Measurements from ENCODE around the gene RNF180.

The RNF180 gene

GRCh38 chr5:64333886-64334285, 168.2 kb downstream of the RNF180 start:
- H3K27ac ChIP-seq, result no peak overlapping the region
- no peak for TF ChIP-seq CTCF (conservative IDR thresholded peaks at IDR 0.05; ENCODE audit: low read depth, low read length)
- no peak overlapping the region for H3K4me2 ChIP-seq
- no peaks in the 10 kb centered on the region for H3K27me3 ChIP-seq (ENCODE audit: insufficient read depth, low read depth)
- H2AFZ ChIP-seq (ENCODE audit: low read depth), result no peak overlapping the region
- H3K4me3 ChIP-seq (IDR thresholded peaks at IDR 0.05; ENCODE audit: insufficient read depth, low read depth, low read length), result no peak overlapping the region
- H3K9ac ChIP-seq, result no peak overlapping the region
- H3K36me3 ChIP-seq (ENCODE audit: insufficient read depth), result no peaks in the 10 kb centered on the region
- H4K20me1 ChIP-seq (ENCODE audit: insufficient read depth), result no peaks in the 10 kb centered on the region
- H3K79me2 ChIP-seq (ENCODE audit: insufficient read depth, low read depth), result no peaks in the 10 kb centered on the region
- H3K4me1 ChIP-seq (ENCODE audit: low read depth, poor library complexity, severe bottlenecking), result no peaks in the 10 kb centered on the region

DNA sequence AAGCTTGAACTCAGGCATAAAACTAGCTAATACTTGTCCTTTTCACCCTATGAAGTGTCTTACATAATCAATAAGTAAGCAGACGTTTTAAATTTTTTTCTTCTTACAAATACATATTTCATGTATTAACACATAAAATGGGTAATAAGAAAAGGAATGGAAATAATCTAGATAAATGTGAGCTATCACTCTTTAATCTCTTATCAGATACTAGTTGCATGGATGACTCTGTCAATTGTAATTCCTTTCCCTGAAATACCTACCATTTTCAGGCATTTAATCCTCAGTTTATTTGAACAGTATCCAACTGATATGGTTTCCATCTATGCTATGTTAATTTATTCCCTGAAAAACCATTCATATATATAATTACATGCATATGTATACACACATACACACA, 174.1 kb downstream of the RNF180 start:
- Histone ChIP-seq H3K4me3 (IDR thresholded peaks at IDR 0.05; ENCODE audit: insufficient read depth, low read depth, low read length) (no peak overlapping the region), H3K4me1 (ENCODE audit: low read depth, poor library complexity, severe bottlenecking) (no peaks in the 10 kb centered on the region), H4K20me1 (ENCODE audit: insufficient read depth) (no peaks in the 10 kb centered on the region), H3K79me2 (ENCODE audit: insufficient read depth, low read depth) (no peaks in the 10 kb centered on the region), H3K27me3 (ENCODE audit: insufficient read depth, low read depth) (no peaks in the 10 kb centered on the region), H3K9ac (no peak overlapping the region), H3K36me3 (ENCODE audit: insufficient read depth) (no peaks in the 10 kb centered on the region), H2AFZ (ENCODE audit: low read depth) (no peak overlapping the region), H3K27ac (no peak overlapping the region), H3K4me2 (no peak overlapping the region)
- no peak for TF ChIP-seq CTCF (conservative IDR thresholded peaks at IDR 0.05; ENCODE audit: low read depth, low read length)

GRCh38 chr5:64340293-64340692, 174.7 kb downstream of the RNF180 start:
- H3K4me1 ChIP-seq (ENCODE audit: low read depth, poor library complexity, severe bottlenecking), result no peaks in the 10 kb centered on the region
- no peak for TF ChIP-seq CTCF (conservative IDR thresholded peaks at IDR 0.05; ENCODE audit: low read depth, low read length)

DNA sequence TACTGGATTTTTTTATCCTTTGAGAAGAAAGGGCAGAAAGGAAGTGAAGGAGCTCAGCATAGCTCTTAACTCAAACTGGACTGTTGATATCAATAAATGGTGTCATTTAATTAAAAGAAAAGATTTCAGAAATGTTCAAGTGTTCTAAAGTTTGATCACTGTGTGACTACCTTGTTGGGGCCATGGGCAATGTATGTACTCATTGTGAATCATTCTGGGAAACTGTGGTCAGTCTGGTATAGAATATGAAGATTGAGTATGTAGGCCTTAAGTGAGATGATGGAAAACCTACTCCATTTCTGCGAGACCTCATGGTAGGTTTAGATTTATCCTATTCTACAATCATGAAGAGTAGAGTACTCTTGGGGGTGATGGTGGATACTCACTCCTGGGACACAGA, 175.7 kb downstream of the RNF180 start:
- H3K36me3 ChIP-seq (ENCODE audit: insufficient read depth), result no peaks in the 10 kb centered on the region
- no peak for TF ChIP-seq CTCF (conservative IDR thresholded peaks at IDR 0.05; ENCODE audit: low read depth, low read length)
- H3K79me2 ChIP-seq (ENCODE audit: insufficient read depth, low read depth), result no peaks in the 10 kb centered on the region
- no peaks in the 10 kb centered on the region for H3K4me1 ChIP-seq (ENCODE audit: low read depth, poor library complexity, severe bottlenecking)
- no peaks in the 10 kb centered on the region for H4K20me1 ChIP-seq (ENCODE audit: insufficient read depth)
- no peak overlapping the region for H3K4me2 ChIP-seq
- no peak overlapping the region for H3K4me3 ChIP-seq (IDR thresholded peaks at IDR 0.05; ENCODE audit: insufficient read depth, low read depth, low read length)
- no peaks in the 10 kb centered on the region for H3K27me3 ChIP-seq (ENCODE audit: insufficient read depth, low read depth)
- H3K27ac ChIP-seq, result no peak overlapping the region
- H2AFZ ChIP-seq (ENCODE audit: low read depth), result no peak overlapping the region
- no peak overlapping the region for H3K9ac ChIP-seq

More at GRCh38 chr5:64340293-64340692, 174.7 kb downstream of the RNF180 start:
- Histone ChIP-seq H2AFZ (ENCODE audit: low read depth) (no peak overlapping the region), H3K27ac (no peak overlapping the region), H4K20me1 (ENCODE audit: insufficient read depth) (no peaks in the 10 kb centered on the region), H3K79me2 (ENCODE audit: insufficient read depth, low read depth) (no peaks in the 10 kb centered on the region), H3K4me3 (IDR thresholded peaks at IDR 0.05; ENCODE audit: insufficient read depth, low read depth, low read length) (no peak overlapping the region), H3K9ac (no peak overlapping the region), H3K27me3 (ENCODE audit: insufficient read depth, low read depth) (no peaks in the 10 kb centered on the region), H3K36me3 (ENCODE audit: insufficient read depth) (no peaks in the 10 kb centered on the region), H3K4me2 (no peak overlapping the region)

Data from KMS-11 (cell line).